ENCODE measurements around the gene SH3BP2.
A peak's percentile ranks its signal among the peaks of the same experiment; 100 is the strongest.

The SH3BP2 gene

GRCh38 chr4:2745981-2746806, 46.7 kb upstream of the SH3BP2 start:
- TF ChIP-seq CTCF (IDR thresholded peaks at IDR 0.05; ENCODE audit: low read depth, low read length) = no peak
- Histone ChIP-seq H3K9me3 (ENCODE audit: severe bottlenecking) (no peaks in the 10 kb centered on the region), H3K27me3 (ENCODE audit: insufficient read depth, low read depth, severe bottlenecking) (no peaks in the 10 kb centered on the region), H3K36me3 (peaks cover 57% of the 10 kb centered on the region), H3K27ac (no peak overlapping the region), H3K4me3 (ENCODE audit: low read depth, low read length) (no peak overlapping the region)
- DNase-seq = no peak

- H3K4me3 ChIP-seq (ENCODE audit: low read depth, low read length) = no peak overlapping the region
- no peaks in the 10 kb centered on the region for H3K9me3 ChIP-seq (ENCODE audit: severe bottlenecking)
- no peaks in the 10 kb centered on the region for H3K27me3 ChIP-seq (ENCODE audit: insufficient read depth, low read depth, severe bottlenecking)
- peaks cover 58% of the 10 kb centered on the region for H3K36me3 ChIP-seq
- H3K27ac ChIP-seq = no peak overlapping the region
- DNase-seq = no peak
- no peak for TF ChIP-seq CTCF (IDR thresholded peaks at IDR 0.05; ENCODE audit: low read depth, low read length)
Observed at GRCh38 chr4:2746891-2747695, 45.8 kb upstream of the SH3BP2 start.

GRCh38 chr4:2750719-2751605, 41.9 kb upstream of the SH3BP2 start:
- DNase-seq = no peak
- Histone ChIP-seq H3K27me3 (ENCODE audit: insufficient read depth, low read depth, severe bottlenecking) (no peaks in the 10 kb centered on the region), H3K36me3 (peaks cover 40% of the 10 kb centered on the region), H3K9me3 (ENCODE audit: severe bottlenecking) (no peaks in the 10 kb centered on the region), H3K4me3 (ENCODE audit: low read depth, low read length) (no peak overlapping the region), H3K27ac (no peak overlapping the region)
- no peak for TF ChIP-seq CTCF (IDR thresholded peaks at IDR 0.05; ENCODE audit: low read depth, low read length)

- Histone ChIP-seq H3K4me3 (ENCODE audit: low read depth, low read length) (no peak overlapping the region), H3K36me3 (peaks cover 21% of the 10 kb centered on the region), H3K9me3 (ENCODE audit: severe bottlenecking) (no peaks in the 10 kb centered on the region), H3K27me3 (ENCODE audit: insufficient read depth, low read depth, severe bottlenecking) (no peaks in the 10 kb centered on the region), H3K27ac (no peak overlapping the region)
- no peak for TF ChIP-seq CTCF (IDR thresholded peaks at IDR 0.05; ENCODE audit: low read depth, low read length)
- no peak for DNase-seq
Observed at GRCh38 chr4:2753436-2753835, 39.4 kb upstream of the SH3BP2 start.

- H3K36me3 ChIP-seq = peaks cover 17% of the 10 kb centered on the region
- DNase-seq = no peak
- H3K27ac ChIP-seq = no peak overlapping the region
- no peaks in the 10 kb centered on the region for H3K27me3 ChIP-seq (ENCODE audit: insufficient read depth, low read depth, severe bottlenecking)
- peak overlapping the region; percentile 72 for H3K4me3 ChIP-seq (ENCODE audit: low read depth, low read length)
- no peak for TF ChIP-seq CTCF (IDR thresholded peaks at IDR 0.05; ENCODE audit: low read depth, low read length)
- no peaks in the 10 kb centered on the region for H3K9me3 ChIP-seq (ENCODE audit: severe bottlenecking)
Observed at GRCh38 chr4:2754848-2755819, 37.8 kb upstream of the SH3BP2 start.

All from WERI-Rb-1 (cell line).